NCI-H187 (cell line): ENCODE measurements around the gene KRABD2.
A peak's percentile ranks its signal among the peaks of the same experiment; 100 is the strongest.
"Not testable (repeated sequence)": the region's sequence is repeated elsewhere in the genome, so short reads cannot be mapped to it uniquely, and the experiment has no call there.

Source experiments
- DNase-seq, 2 experiments: peaks; one replicate each; lab custom pipeline; 2025; lab: John Stamatoyannopoulos, UW

The KRABD2 gene

DNA sequence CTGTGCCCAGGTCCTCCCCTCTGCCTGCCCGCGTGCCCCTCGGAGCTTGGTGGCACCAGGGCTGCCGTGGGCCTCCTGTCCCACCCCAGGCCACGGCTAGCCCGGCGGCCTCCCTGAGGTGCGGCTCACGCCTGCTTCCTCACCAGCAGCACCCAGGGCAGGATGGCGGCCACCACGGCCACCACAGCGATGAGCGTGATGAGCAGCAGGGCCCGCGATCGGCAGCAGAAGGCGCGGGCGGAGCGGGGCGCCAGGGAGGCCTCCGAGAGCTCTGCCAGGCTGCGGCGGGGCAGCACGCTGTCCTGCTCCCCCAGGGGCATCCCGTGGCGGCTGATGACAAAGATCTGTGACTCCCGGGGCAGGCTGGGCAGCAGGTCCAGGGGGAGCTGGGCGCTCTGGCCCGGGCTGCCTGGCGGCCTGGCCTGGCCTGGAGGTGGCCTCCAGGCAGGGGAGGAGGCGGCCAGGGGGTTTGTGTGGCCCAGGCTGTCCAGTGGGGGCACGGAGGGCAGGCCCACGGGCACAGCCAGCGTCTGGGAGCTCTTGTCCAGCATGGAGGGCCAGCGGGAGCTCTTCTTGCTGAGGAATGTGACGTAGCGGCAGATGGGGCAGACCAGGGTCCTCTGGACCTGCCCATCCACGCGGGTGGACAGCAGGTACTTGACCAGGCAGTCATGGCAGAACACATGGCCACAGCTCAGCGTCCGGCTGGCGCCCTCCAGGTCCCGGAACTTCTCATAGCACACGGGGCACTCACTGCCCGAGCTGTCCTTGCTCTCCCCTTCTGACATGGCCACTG is 16.4 kb upstream of the KRABD2 start:
- no peak for DNase-seq

DNA sequence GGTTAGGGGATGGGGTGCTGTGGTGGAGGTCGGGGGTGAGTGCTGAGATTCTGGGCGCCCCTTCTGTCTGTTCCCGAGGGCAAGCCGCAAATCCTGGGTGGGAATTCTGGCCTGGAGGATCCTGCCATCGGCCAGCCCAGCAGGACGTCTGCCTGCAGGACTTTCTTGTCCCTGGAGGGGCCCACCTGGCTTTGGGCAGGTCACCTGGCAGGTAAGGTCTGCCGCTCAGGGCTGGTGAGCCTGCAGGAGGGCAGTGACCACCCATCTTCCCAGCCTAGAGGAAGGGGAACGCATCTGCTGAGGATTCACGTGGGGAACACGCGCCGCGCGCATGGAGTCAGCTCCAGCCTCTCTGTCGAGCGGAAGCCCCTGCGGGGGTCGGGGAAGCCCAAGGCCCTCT is 15.8 kb upstream of the KRABD2 start:
- no peak for DNase-seq

DNA sequence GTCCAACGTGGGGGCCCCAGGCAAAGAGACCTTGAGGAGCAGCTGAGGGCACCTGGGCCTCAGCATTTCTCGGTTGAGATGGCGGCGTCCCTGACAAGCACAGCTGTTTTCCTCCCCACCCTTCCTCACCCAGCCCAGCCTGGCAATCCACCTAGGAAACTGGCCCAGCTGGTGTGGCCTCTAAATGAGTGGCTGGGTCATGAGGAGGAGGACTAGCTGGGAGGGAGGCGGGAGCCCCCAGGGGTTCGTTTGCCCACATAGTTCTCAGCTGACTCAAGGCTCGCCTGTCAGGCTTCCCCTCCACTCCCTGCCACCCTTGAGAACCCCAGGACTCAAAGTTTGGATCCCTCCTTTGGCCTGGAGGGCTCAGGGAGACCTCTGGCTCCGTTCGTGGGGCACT is 15.2 kb upstream of the KRABD2 start:
- DNase-seq: no peak

DNA sequence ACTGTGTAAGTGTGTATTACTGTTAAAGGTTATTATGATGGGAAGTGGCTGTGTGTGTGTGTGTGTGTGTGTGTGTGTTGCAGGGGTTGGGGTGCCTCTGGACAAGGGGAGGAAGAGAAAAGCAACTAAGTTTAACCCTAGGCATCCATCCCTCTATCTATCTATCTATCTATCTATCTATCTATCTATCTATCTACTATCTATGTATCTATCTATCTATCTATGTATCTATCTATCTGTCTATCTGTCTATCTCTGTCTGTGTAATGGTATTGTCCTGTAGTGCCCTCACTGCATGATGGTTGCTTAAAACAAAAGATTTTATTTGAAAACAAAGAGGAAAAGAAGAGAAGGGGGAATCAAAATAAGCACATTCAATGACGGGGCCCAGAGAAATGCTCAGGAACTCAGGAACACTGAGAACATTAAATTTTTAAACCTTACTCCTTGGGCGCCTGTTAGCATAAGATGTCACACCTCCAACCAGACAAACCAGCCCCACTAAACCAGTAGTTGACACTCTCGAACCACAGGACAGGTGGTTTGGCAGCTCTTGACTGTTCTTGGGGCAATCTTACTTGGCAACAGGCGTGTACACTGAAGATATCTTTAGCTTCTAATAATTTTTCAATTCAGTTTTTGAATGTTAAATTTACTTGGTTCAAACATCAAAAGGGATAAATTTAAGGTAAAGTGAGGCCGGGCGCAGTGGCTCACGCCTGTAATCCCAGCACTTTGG is 11.6 kb upstream of the KRABD2 start:
- no peak for DNase-seq

DNA sequence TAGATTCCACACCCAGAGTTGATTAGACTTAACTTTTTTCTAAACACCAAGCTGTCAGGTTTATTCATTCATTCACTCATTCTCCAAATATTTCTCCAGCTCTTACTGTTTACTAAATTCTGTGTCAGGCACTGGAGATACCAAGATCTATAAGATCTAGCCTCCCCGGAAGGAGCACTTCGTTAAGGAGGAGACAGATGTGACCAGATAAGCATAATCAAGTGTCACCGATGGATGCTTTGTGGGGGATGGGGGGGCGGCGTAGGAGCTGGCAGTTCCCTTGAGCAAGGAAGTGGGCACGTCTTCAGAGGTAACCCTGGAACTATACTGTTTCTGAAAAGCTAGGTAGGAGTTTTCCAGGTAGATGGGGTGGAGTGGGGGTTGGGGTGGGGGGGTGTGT is 10.3 kb upstream of the KRABD2 start:
- DNase-seq: no peak

DNA sequence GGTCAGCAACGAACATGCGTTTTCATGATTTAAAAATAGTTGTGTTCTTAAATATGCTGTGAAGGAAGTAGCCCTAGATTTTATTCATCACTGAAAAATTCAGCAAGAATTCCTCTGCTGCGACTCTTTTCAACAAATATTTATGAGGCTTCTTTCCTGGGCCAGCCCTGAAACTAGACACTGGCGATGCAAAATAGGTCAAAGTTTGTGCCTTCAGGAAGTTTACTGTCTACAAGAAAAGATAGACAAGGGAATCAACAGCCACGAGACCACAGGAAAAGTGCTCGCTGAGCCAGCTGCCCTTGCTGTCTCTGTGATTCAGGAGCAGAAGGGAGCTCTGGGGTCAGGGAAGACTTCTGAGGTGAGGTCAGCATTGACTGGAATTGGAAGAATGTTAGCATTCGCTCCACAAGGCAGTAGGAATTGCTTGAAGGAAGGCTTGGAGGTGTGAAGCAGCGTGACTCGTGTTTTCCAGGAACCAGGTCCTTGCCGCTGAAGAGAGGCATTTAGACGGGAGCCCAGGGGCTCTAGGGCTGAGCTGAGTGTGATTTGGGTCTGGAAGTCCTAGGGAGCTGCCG is 8.4 kb upstream of the KRABD2 start:
- DNase-seq: no peak

DNA sequence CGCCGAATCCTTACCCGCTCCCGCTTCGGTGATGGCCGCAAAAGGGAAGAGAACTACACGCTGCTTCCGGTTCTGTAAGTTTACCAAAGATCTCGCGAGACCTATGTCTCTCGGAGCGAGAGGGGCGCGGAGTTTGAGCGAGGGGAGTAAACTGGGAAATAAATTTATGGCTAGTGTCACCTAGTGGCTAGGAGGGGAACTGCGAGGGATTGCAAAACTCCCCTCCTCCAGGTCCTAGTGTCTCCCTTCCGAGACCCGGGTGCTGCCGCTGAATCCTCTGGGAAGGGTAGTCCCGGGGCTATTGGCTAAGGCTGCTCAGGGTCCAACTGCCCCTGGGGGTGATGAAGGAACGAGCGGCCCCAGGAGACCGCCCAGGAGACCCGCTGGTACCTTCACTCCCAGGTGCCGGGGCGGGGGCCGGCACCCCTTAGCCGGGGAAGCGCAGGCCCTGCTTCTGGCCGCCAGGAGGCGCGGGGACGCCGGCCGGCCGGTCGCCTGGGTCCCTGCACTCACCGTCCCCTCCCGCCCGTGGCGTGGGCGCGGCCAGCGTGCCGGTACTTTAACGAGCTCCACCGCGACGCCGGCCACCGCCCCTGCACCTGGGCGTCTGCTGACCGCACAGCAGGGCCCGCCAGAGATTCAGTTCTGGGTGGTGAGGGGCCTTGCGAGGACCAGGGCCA is 6.8 kb upstream of the KRABD2 start, which contains the start of gene RPL26:
Gene RPL26 (minus strand): TSS at position 51 of the 680 bp plus-strand sequence. CDS start 883 bp downstream, outside the sequence.
- peak; percentile 88 to 91 for DNase-seq

DNA sequence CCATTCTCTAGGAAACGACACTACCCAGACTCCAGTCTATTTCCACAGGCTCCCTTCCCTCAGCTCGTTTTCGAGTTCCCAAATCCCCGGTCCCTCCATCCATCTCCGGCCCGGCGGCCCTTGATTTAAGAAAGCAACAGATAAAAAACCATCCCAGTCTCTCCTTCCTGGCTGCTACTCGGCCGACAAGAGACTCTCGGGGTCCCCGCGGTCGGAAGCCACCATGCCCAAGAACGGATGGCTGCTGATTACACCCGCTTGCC is 6.3 kb upstream of the KRABD2 start:
- no peak for DNase-seq

DNA sequence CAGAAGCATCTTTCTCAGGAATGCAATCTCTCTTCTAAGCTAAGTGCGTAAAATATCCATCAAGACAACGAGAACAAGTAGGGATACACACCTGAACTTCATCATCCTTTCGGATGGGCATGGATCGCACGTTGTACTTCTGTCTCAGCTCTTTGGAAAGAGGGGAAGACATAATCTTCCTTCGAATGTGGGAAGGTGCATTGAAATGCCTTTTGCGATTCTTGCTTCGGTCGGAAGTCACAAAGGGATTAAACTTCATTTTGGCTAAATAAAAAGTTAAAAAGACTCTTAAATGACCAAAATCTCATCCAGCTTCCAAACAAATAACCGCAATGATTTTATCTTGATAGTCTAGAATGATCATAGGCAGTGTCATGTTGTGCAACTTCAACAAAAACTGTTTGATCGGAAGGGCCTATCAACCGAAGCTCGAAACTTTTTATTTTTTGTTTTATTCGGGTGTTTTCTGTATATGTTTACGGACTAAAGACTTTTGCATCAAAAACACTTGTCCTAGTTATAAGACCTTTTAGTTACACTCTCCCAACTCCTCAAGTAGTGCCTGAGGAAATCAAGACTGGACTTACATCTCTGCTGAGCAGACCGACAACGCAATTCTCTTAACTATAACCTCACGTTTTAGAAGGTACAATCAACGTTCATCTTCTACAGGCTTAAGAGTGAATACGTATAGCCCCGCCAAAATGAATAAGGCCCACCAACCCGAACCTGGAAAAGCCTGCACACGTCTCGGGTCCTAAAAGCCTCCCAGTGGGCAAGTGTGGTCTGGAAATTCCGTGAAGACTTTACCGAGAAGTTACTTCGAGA is 5.8 kb upstream of the KRABD2 start:
- no peak for DNase-seq

DNA sequence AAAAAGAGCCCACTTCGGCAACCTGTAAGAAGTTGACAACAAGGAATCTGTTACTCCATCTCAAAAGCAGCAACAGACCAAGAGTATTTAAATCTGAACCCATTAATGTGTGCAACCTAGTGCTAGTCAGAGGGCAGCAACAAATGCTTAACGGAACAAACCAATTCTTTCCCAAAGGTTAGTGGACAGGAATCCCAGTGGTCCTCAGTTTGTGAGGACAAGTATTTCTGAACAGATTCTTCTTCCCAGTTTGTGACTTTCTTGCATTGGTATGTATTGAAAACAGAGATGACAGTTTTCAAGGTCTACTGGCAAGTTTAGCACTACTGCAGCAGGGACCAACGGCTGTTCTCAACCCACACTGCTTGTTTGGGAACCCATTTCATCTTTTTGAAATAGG is 3.5 kb upstream of the KRABD2 start:
- DNase-seq: no peak

DNA sequence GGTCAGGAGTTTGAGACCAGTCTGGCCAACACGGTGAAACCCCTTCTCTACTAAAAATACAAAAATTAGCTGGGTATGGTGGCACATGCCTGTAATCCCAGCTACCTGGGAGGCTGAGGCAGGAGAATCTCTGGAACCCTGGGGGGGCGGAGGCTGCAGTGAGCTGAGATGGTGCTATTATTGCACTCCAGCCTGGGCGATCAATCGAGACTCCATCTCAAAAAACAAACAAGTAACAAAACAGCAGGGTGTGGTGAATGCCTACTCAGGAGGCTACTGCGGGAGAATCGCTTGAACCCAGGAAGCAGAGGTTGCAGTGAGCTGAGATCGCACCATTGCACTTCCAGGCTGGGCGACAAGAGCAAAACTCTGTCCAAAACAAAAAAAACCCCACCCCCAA is 1.6 kb upstream of the KRABD2 start:
- DNase-seq: not testable (repeated sequence)

DNA sequence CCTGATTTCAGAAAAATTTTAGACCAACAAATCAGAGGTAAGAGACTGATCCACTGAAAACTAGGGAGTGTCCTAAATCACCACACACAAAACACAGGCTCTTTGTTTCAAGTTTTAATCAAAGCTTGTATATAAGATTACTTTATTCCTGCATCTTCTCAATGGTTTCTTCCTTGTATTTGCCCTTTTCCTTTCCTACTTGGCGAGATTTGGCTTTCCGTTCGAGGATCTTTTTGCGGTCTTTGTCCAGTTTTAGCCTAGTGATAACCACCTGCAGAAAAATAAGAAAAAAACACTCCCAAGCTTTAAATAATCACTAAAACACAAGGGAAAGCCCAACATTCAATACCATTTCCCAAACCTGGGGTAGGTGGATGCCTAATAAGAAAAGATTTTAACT is 918 bp upstream of the KRABD2 start:
- DNase-seq: no peak

DNA sequence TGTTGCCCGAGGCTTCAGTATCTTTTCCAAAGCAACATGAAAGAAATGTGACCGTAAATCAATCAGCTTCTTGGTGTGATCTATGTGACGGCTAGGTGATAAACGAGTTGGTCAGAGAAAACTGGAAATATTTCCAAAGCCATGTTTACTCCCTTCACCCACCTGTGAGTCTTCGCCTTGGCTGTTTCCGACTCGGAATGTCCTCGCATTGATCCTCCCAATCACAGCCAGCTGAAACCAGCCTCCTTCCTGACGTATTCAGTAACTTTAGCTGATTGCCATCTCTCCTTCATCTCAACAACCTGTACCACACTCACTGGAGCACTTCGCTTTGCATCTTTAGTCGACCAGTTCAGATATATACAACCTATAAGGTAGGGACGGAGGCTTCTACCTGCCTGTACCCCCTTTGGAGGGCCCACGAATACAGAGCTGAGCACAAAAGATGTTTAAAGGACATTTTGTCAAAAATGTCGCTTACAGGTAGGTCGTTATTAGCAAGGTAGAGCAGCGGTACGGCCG is 705 bp downstream of the KRABD2 start:
- peak in 1 of 2 experiments; percentile 4 for DNase-seq

DNA sequence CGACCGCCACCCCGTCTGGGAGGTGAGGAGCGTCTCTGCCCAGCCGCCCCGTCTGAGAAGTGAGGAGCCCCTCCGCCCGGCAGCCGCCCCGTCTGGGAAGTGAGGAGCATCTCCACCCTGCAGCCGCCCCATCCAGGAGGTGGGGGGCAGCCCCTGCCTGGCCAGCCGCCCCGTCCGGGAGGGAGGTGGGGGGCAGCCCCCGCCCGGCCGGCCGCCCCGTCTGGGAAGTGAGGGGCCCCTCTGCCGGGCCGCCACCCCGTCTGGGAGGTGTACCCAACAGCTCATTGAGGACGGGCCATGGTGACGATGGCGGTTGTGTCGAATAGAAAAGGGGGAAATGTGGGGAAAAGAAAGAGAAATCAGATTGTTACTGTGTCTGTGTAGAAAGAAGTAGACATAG is 2.6 kb downstream of the KRABD2 start:
- DNase-seq: not testable (repeated sequence)

DNA sequence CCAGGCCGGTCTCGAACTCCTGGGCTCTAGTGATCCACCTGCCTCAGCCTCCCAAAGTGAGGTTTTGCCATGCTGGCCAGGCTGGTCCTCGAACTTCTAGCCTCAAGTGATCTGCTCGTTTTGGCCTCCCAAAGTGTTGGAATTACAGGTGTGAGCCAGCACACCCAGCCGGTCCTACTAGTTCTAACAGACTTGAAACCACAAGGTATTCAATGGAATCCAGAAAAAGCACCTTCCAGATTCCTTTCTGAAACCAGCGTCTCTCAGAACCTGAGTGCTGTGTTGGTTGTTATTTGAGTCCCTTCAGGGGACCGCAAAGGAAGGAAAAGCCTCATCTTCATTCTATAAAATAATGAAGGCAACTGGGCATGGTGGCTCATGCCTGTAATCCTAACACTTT is 4.1 kb downstream of the KRABD2 start:
- no peak for DNase-seq

DNA sequence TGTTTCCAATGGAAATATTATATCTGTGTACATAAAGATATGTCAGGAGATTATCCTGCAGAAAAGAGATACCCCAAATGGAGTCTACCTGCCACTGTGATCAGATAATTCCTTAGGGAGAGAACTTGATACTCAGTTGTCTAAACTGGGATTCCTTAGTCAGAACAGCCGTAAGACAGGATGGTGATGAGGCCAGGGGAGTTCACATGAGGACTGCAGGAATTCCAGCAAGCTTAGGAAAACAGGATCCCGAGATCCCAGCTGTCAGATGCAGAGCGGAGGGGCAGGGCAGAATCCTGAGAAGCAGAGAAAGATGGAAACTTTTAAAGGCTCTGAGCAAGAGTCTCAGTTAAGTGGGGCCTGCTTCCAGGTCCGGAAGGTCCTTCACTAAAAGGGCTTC is 4.7 kb downstream of the KRABD2 start:
- no peak for DNase-seq

DNA sequence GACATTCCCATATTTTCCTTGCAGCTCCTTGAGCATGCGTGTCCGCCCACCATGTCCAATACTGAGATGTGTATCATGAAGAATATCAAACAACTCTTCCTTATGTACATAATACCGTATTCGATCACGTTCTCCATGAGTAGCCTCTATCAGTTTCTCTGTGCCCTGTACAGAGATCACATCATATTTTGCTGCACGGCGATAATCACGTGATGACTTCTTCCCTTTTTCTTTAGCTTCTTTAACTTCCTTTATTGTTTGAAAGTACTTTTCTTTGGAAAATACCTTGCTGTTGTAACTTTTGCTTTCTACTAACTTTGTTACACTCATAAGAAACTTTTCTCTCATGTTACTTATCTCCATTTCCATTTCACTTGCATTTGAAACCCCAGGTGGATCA is 6.6 kb downstream of the KRABD2 start:
- no peak for DNase-seq

DNA sequence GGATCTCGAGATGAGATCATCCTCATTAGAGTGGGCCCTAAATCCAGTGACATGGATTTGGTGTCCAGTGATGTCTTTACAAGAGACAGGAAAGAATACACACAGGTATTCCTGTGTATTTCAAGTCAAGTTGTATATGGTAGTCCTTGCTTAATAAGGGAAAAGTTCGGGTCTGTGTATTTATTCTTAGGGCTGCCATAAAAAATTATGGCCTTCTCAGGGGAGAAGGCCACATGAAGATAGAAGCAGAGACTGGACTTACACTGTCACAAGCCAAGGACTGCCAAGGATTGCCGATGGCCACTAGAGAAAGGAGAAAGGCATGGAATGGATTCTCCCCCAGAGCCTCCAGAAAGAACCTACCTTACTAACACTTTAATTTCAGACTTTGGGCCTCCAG is 8.3 kb downstream of the KRABD2 start:
- no peak for DNase-seq

DNA sequence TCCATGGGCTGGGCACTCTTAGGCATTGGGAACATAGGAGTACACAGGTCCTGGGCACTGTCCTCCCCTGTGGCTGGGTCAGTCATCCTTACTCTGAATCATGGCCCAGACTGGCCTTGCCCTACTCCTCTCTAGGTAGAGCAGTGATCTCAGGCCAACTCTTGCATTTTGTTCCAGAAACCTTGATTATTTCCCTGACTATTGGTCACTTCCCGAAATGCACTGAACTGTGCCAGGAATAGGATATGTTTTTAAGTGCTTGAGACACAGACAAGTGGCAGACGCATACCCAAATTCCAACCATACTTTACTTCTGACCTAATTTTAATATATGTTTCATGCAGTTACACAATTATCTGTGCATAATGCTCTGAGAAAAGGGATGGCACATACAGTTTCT is 10.3 kb downstream of the KRABD2 start:
- no peak for DNase-seq

DNA sequence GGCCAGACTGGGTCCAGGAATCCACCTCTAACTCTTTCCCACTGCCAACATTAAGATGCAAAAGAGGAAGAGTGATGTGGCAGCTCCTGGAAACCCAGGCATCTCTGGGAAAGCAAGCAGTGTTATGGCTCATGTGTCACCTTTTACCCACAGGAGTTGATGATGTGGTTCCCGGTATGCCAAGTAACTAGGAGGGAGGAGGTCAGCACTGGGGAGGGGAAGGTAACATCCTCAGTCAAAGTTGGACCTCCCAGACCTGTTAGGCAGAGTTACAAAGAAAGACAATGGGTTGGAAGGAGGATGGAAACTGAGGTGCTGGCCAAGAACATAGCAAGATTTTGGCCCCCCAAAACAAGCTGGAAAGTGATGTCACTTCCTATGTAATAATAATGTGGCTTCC is 11.4 kb downstream of the KRABD2 start:
- DNase-seq: no peak

DNA sequence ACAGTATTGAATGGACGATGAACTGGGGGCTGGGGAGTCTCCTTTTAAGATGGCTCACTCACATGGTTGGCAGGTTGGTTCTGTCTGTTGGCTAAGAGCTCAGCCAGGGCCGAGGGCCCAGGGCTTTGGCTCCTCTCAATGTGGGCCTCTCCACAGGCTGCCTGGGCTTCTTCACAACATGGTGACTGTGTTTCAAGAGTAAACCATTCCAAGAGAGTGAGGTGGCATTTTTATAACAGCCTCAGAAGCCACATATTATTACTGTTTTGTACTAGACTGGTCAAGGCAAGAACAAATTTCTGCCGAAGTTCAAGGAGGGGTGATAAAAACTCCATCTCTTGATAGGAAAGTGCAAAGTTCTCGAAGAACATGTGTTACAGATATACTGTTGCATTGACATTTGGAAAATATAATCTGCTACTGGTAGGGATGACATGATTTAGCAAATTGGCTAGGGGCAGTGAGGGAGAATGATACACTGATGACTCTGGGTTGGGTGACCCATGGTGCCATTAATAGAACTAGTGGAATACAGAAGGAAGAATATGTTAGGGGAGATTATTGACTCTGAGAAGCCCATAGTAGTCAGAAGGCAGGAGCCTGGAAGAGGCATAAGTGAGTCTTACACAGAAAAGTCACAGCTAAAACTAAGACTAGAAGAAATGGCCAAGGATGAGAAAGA is 13.7 kb downstream of the KRABD2 start:
- no peak for DNase-seq
